HepG2 (cell line): ENCODE measurements around the gene SP3. TPM values are rescaled to one million over a fixed set of nuclear protein-coding genes. Genes with fewer than 3 reads are reported as not detected.

Experiments used
- ATAC-seq: fragments of 200-7000 bp; cut with Tn5 transposase; 3 replicates; pipeline ENCODE4 v1.9.1; 2020; ENCODE audit warnings: mild to moderate bottlenecking, moderate library complexity
- BruUV-seq: library from RNA; stranded (reverse); fragments of 400-500 nt; replicated peaks from 2 replicates; lab custom pipeline; 2021; lab: Mats Ljungman, UMichigan
- CTCF ChIA-PET: fragments of 300-600 bp; formaldehyde crosslinking; extraction: SDS; loops from one replicate; lab custom pipeline; 2021; ENCODE audit warnings: low total read pairs, inconsistent platforms, low intra/inter-chr PET ratio; lab: Yijun Ruan, JAX
- POLR2A ChIA-PET: fragments of 350-600 bp; sonication (Branson Sonifier 250); formaldehyde crosslinking; loops from one replicate; lab custom pipeline; 2020; ENCODE audit warnings: antibody characterized with exemption, inconsistent platforms; lab: Yijun Ruan, JAX
- DNase-seq: peaks from one replicate; pipeline ENCODE4 v3.0.0-alpha.2; 2015; ENCODE audit warnings: low spot score
- FAIRE-seq: peaks from 3 replicates; lab custom pipeline; 2011; peaks lifted over from hg19 to GRCh38; lab: Jason Lieb, UNC
- H2AFZ ChIP-seq: one replicate; pipeline ENCODE4 v1.6.1; 2011; ENCODE audit warnings: low read length, inconsistent platforms
- H3K27ac ChIP-seq: fragments of 300-600 bp; 3 replicates; pipeline ENCODE4 v1.8.0; 2011; ENCODE audit warnings: mixed run types, mild to moderate bottlenecking, mixed read lengths, low read length, inconsistent platforms; ENCODE audit not compliant: insufficient read depth; ENCODE audit errors: extremely low read length
- H3K27me3 ChIP-seq, 2 experiments: fragments of 200-600 bp in 1 of 2; 2 replicates in 1 of 2; 3 replicates in 1 of 2; pipeline versions ENCODE4 v1.6.0 to v1.8.0; 2011; ENCODE audit warnings: low read length in 2 of 2, mild to moderate bottlenecking in 2 of 2, moderate library complexity in 2 of 2, inconsistent platforms in 1 of 2; ENCODE audit not compliant: insufficient read depth in 2 of 2, control insufficient read depth in 1 of 2
- H3K36me3 ChIP-seq, 2 experiments: fragments of 200-600 bp in 1 of 2; replicated peaks in 1 of 2; 2 replicates in 1 of 2; 3 replicates in 1 of 2; pipeline versions ENCODE4 v1.5.1 to v1.8.0; 2011; ENCODE audit warnings: low read length in 2 of 2, inconsistent platforms in 1 of 2; ENCODE audit not compliant: insufficient read depth in 2 of 2, control insufficient read depth in 1 of 2
- H3K4me1 ChIP-seq: 2 replicates; pipeline ENCODE4 v1.5.1; 2012; ENCODE audit warnings: low read length, inconsistent platforms; ENCODE audit not compliant: insufficient read depth
- H3K4me2 ChIP-seq: 2 replicates; pipeline ENCODE4 v1.6.0; 2011; ENCODE audit warnings: low read depth, low read length, inconsistent platforms
- H3K4me3 ChIP-seq, 3 experiments: fragments of 200-600 bp in 1 of 3; sonication (generic), shearing (Covaris generic) in 1 of 3; replicated peaks in 1 of 3; 2 replicates each; pipeline ENCODE4 v1.5.1; 2011 to 2016; ENCODE audit warnings: low read length in 3 of 3, inconsistent platforms in 2 of 3, low read depth in 2 of 3, mild to moderate bottlenecking in 2 of 3, control low read depth in 1 of 3, mixed read lengths in 1 of 3; ENCODE audit not compliant: insufficient read depth in 1 of 3
- H3K79me2 ChIP-seq: one replicate; pipeline ENCODE4 v1.6.1; 2011; ENCODE audit warnings: low read length, inconsistent platforms; ENCODE audit not compliant: insufficient read depth
- H3K9ac ChIP-seq: 2 replicates; pipeline ENCODE4 v1.6.0; 2011; ENCODE audit warnings: mild to moderate bottlenecking, low read depth, low read length, inconsistent platforms; ENCODE audit not compliant: insufficient read depth
- H3K9me3 ChIP-seq: 2 replicates; pipeline ENCODE4 v1.5.1; 2012; ENCODE audit warnings: mild to moderate bottlenecking, low read length
- H4K20me1 ChIP-seq: 2 replicates; pipeline ENCODE4 v1.6.0; 2011; ENCODE audit warnings: inconsistent platforms, mild to moderate bottlenecking, low read length, moderate library complexity; ENCODE audit not compliant: insufficient read depth
- FOXO1 ChIP-seq: sonication (generic); formaldehyde crosslinking; IDR thresholded peaks from 2 replicates; pipeline ENCODE4 v1.4.0; 2020; ENCODE audit warnings: missing genetic modification reagents
- HES4 ChIP-seq: sonication (generic); formaldehyde crosslinking; IDR thresholded peaks from 2 replicates; pipeline ENCODE4 v1.9.0; 2021; ENCODE audit warnings: mild to moderate bottlenecking, missing genetic modification reagents, borderline replicate concordance
- NFE2 ChIP-seq: sonication (generic); formaldehyde crosslinking; IDR thresholded peaks from 2 replicates; pipeline ENCODE4 v1.4.0; 2020; ENCODE audit warnings: missing genetic modification reagents
- PAX8 ChIP-seq: sonication (generic); formaldehyde crosslinking; IDR thresholded peaks from 2 replicates; pipeline ENCODE4 v1.8.0; 2022; ENCODE audit warnings: mild to moderate bottlenecking, missing genetic modification reagents, borderline replicate concordance
- SNRNP70 ChIP-seq: fragments of 200-400 bp; formaldehyde crosslinking; IDR thresholded peaks from 2 replicates; pipeline ENCODE4 v1.6.1; 2017; ENCODE audit warnings: mild to moderate bottlenecking, low read depth, low read length, moderate library complexity
- TOPORS ChIP-seq: sonication (generic); formaldehyde crosslinking; IDR thresholded peaks from 2 replicates; pipeline ENCODE4 v1.8.0; 2023; ENCODE audit warnings: mild to moderate bottlenecking, missing genetic modification reagents
- XRCC5 ChIP-seq: fragments of 200-400 bp; formaldehyde crosslinking; optimal IDR thresholded peaks from 2 replicates; pipeline ENCODE3; 2017; ENCODE audit warnings: mild to moderate bottlenecking, low read length
- ZFY ChIP-seq: sonication (generic); formaldehyde crosslinking; IDR thresholded peaks from 2 replicates; pipeline ENCODE4 v1.4.0; 2020; ENCODE audit warnings: missing genetic modification reagents
- ZNF3 ChIP-seq: IDR thresholded peaks from 2 replicates; pipeline ENCODE4 v1.7.0; 2017; ENCODE audit warnings: inconsistent platforms
- ZNF562 ChIP-seq: sonication (generic); formaldehyde crosslinking; IDR thresholded peaks from 2 replicates; pipeline ENCODE4 v1.8.0; 2022; ENCODE audit warnings: missing genetic modification reagents, borderline replicate concordance
- ZNF569 ChIP-seq: sonication (generic); formaldehyde crosslinking; IDR thresholded peaks from 2 replicates; pipeline ENCODE4 v1.5.0; 2020; ENCODE audit warnings: mild to moderate bottlenecking, missing genetic modification reagents, moderate library complexity, borderline replicate concordance
- ZNF747 ChIP-seq: sonication (generic); formaldehyde crosslinking; IDR thresholded peaks from 2 replicates; pipeline ENCODE4 v1.8.1; 2023; ENCODE audit warnings: missing genetic modification reagents, mild to moderate bottlenecking, borderline replicate concordance
- WGBS: methylation state at CpG from one replicate; pipeline ENCODE4 v1.1.6; 2017; ENCODE audit warnings: low lambda C conversion rate; 5-methylcytosine and 5-hydroxymethylcytosine counted together
- in situ Hi-C: cut with HindIII; loops from 2 replicates; pipeline ENCODE4 v1.10.0; 2017; ENCODE audit warnings: low pct_unique_long_range_greater_than_20kb; ENCODE audit not compliant: extremely low pct_ligation_motif_present
- intact Hi-C: fragments of 100-400 bp; cut with micrococcal nuclease; formaldehyde crosslinking; loops from one replicate; pipeline ENCODE4 v1.10.0; 2022; ENCODE audit not compliant: unreplicated experiment
- polyA plus RNA-seq, 8 experiments: library from polyadenylated mRNA; depleted of rRNA in 3 of 8; stranded (reverse) in 7 of 8; unstranded in 1 of 8; fragments of >200 nt; fragmentation: Illumina TruSeq in 4 of 8; extraction: Trizol in 4 of 8; gene quantifications; 2 replicates each; pipeline versions ENCODE4 v1.2.1 to v1.2.3, GENCODE V29; 2011 to 2016; ENCODE audit warnings: low read depth in 4 of 8, missing spikeins in 1 of 8, mixed read lengths in 1 of 8; ENCODE audit not compliant: insufficient read depth in 1 of 8
- total RNA-seq, 5 experiments: library from RNA; depleted of rRNA; stranded (reverse); fragments of >200 nt; fragmentation: Illumina TruSeq; extraction: Trizol; gene quantifications; 2 replicates each; pipeline ENCODE4 v1.2.3, GENCODE V29; 2016; ENCODE audit warnings: low read depth in 1 of 5
- TF ChIP-seq, protein P1 (sequence below), 2 experiments: IDR thresholded peaks; 2 replicates each; pipeline ENCODE4 v1.6.1; 2011 to 2012; ENCODE audit warnings: low read length in 2 of 2, borderline replicate concordance in 1 of 2, low read depth in 1 of 2, mild to moderate bottlenecking in 1 of 2, moderate library complexity in 1 of 2
- TF ChIP-seq, protein P2 (sequence below): sonication (generic); formaldehyde crosslinking; IDR thresholded peaks from 2 replicates; pipeline ENCODE4 v1.4.0; 2020; ENCODE audit warnings: missing genetic modification reagents, mild to moderate bottlenecking, borderline replicate concordance
- TF ChIP-seq, protein P3 (sequence below): IDR thresholded peaks from 2 replicates; pipeline ENCODE4 v1.6.1; 2016; ENCODE audit warnings: low read depth
- TF ChIP-seq, protein P4 (sequence below): sonication (generic); formaldehyde crosslinking; IDR thresholded peaks from 2 replicates; pipeline ENCODE4 v1.4.0; 2020; ENCODE audit warnings: missing genetic modification reagents, low read depth, mild to moderate bottlenecking, borderline replicate concordance

SP3 gene
- total and polyA plus RNA-seq, 2 of the 13 experiments (the other 11 are each of a cell fraction or from before 2014, with no cell fraction given) = 57.3 to 132 TPM

DNA sequence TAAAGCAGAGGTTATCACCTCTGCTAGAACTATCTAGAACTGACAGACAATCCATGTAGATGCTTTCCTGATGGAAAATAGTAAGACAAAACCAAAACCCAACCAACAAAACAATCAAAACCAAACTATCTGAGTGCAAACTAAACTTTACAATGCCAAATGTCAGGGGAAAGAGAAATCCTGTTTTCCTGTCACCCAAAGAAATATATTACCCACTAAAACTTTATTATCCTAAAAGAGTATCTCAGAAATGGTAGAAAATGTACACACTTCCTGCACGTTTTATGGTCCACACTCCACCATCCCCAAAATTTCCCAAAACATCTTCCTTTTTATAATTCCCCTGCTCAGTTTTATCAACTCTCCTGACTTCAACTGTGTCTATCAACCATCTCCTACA, 29.9 kb downstream of the SP3 start:
- H3K4me3 ChIP-seq = no peak overlapping the region
- ATAC-seq = no peak
- H3K36me3 ChIP-seq = peaks cover 5 to 27% of the 10 kb centered on the region in 2 experiments; a peak in 4 of 5 replicates
- H2AFZ ChIP-seq = no peak overlapping the region
- H3K4me2 ChIP-seq = no peak overlapping the region
- DNase-seq = no peak
- 80% methylated on average over 1 of the region's 1 CpG for WGBS
- no TSS peak for BruUV-seq
- no peak overlapping the region for H3K27ac ChIP-seq
- peaks cover 96% of the 10 kb centered on the region for H3K79me2 ChIP-seq
- ChIA-PET POLR2A (no interaction called here), CTCF (no interaction called here)
- in situ Hi-C loops = no loop called here
- H4K20me1 ChIP-seq = peaks cover 68% of the 10 kb centered on the region
- intact Hi-C loops = no loop called here
- no peak overlapping the region for H3K9ac ChIP-seq
- no peaks in the 10 kb centered on the region for H3K27me3 ChIP-seq
- FAIRE-seq = no peak
- H3K4me1 ChIP-seq = peaks cover 25% of the 10 kb centered on the region
- H3K9me3 ChIP-seq = no peaks in the 10 kb centered on the region
- TF ChIP-seq PAX8 (CRISPR knock-in tag) (no peak), TOPORS (CRISPR knock-in tag) (no peak), ZNF569 (CRISPR knock-in tag) (no peak), NFE2 (CRISPR knock-in tag) (no peak), ZFY (CRISPR knock-in tag) (no peak), HES4 (CRISPR knock-in tag) (no peak), FOXO1 (CRISPR knock-in tag) (no peak), SNRNP70 (no peak), XRCC5 (no peak), ZNF747 (CRISPR knock-in tag) (no peak), ZNF3 (CRISPR knock-in tag) (no peak), ZNF562 (CRISPR knock-in tag) (no peak)
- TF ChIP-seq, protein P1, sequence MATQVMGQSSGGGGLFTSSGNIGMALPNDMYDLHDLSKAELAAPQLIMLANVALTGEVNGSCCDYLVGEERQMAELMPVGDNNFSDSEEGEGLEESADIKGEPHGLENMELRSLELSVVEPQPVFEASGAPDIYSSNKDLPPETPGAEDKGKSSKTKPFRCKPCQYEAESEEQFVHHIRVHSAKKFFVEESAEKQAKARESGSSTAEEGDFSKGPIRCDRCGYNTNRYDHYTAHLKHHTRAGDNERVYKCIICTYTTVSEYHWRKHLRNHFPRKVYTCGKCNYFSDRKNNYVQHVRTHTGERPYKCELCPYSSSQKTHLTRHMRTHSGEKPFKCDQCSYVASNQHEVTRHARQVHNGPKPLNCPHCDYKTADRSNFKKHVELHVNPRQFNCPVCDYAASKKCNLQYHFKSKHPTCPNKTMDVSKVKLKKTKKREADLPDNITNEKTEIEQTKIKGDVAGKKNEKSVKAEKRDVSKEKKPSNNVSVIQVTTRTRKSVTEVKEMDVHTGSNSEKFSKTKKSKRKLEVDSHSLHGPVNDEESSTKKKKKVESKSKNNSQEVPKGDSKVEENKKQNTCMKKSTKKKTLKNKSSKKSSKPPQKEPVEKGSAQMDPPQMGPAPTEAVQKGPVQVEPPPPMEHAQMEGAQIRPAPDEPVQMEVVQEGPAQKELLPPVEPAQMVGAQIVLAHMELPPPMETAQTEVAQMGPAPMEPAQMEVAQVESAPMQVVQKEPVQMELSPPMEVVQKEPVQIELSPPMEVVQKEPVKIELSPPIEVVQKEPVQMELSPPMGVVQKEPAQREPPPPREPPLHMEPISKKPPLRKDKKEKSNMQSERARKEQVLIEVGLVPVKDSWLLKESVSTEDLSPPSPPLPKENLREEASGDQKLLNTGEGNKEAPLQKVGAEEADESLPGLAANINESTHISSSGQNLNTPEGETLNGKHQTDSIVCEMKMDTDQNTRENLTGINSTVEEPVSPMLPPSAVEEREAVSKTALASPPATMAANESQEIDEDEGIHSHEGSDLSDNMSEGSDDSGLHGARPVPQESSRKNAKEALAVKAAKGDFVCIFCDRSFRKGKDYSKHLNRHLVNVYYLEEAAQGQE (IDR thresholded peaks at IDR 0.05; ENCODE audit: borderline replicate concordance in 1 of 2, low read depth in 1 of 2, low read length in 2 of 2) = no peak
- TF ChIP-seq, protein P2, sequence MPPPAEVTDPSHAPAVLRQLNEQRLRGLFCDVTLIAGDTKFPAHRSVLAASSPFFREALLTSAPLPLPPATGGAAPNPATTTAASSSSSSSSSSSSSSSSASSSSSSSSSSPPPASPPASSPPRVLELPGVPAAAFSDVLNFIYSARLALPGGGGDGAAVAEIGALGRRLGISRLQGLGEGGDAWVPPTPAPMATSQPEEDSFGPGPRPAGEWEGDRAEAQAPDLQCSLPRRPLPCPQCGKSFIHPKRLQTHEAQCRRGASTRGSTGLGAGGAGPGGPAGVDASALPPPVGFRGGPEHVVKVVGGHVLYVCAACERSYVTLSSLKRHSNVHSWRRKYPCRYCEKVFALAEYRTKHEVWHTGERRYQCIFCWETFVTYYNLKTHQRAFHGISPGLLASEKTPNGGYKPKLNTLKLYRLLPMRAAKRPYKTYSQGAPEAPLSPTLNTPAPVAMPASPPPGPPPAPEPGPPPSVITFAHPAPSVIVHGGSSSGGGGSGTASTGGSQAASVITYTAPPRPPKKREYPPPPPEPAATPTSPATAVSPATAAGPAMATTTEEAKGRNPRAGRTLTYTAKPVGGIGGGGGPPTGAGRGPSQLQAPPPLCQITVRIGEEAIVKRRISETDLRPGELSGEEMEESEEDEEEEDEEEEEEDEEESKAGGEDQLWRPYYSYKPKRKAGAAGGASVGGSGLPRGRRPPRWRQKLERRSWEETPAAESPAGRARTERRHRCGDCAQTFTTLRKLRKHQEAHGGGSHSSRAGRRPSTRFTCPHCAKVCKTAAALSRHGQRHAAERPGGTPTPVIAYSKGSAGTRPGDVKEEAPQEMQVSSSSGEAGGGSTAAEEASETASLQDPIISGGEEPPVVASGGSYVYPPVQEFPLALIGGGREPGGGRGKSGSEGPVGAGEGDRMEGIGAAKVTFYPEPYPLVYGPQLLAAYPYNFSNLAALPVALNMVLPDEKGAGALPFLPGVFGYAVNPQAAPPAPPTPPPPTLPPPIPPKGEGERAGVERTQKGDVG (CRISPR knock-in tag) = no peak
- TF ChIP-seq, protein P3, sequence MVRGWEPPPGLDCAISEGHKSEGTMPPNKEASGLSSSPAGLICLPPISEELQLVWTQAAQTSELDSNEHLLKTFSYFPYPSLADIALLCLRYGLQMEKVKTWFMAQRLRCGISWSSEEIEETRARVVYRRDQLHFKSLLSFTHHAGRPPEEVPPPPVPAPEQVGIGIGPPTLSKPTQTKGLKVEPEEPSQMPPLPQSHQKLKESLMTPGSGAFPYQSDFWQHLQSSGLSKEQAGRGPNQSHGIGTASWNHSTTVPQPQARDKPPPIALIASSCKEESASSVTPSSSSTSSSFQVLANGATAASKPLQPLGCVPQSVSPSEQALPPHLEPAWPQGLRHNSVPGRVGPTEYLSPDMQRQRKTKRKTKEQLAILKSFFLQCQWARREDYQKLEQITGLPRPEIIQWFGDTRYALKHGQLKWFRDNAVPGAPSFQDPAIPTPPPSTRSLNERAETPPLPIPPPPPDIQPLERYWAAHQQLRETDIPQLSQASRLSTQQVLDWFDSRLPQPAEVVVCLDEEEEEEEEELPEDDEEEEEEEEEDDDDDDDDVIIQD (CRISPR knock-in tag) = no peak
- TF ChIP-seq, protein P4, sequence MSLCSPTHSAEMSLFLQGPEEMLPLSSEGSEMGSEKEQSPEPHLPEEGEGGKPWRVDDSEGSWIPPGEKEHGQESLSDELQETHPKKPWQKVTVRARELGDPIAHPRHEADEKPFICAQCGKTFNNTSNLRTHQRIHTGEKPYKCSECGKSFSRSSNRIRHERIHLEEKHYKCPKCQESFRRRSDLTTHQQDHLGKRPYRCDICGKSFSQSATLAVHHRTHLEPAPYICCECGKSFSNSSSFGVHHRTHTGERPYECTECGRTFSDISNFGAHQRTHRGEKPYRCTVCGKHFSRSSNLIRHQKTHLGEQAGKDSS (CRISPR knock-in tag) = no peak
